Activated T-helper 1 cell treated with Interleukin-2 at 50 U/mL for 16 hours (primary cell): Measurements from ENCODE around the gene DDX6.

Source experiments
- DNase-seq: peaks from one replicate; pipeline ENCODE4 v3.0.0-alpha.2; 2020; ENCODE audit warnings: low read depth

Gene DDX6

GRCh38 chr11:118703563-118704106 is 87.3 kb downstream of the DDX6 start:
- no peak for DNase-seq

GRCh38 chr11:118699506-118700220 is 91.3 kb downstream of the DDX6 start:
- peak; percentile 38 for DNase-seq
